Fibroblast of the aortic adventitia (primary cell): Measurements from ENCODE around the gene CLSTN1. TPM values are rescaled to one million over a fixed set of nuclear protein-coding genes. Genes with fewer than 3 reads are reported as not detected.

ENCODE experiments used
- DNase-seq: peaks from one replicate; pipeline ENCODE4 v3.0.0-alpha.2; 2010; ENCODE audit warnings: low read depth
- H3K4me3 ChIP-seq: 2 replicates; pipeline ENCODE4 v1.5.1; 2011; ENCODE audit warnings: low read depth, mild to moderate bottlenecking, control low read depth, low read length, moderate library complexity
- total RNA-seq: library from RNA; depleted of rRNA; stranded (reverse); fragments of >200 nt; gene quantifications from 2 replicates; pipeline ENCODE4 v1.2.3, GENCODE V29; 2012; ENCODE audit warnings: low replicate concordance
- TF ChIP-seq, protein P1 (sequence below): IDR thresholded peaks from 2 replicates; pipeline ENCODE4 v1.5.1; 2011; ENCODE audit warnings: mild to moderate bottlenecking, low read length, control low read depth, inconsistent platforms; ENCODE audit not compliant: insufficient read depth

CLSTN1 gene
- total RNA-seq, 1 donor: 61.5 TPM

- no peak overlapping the region for H3K4me3 ChIP-seq
- TF ChIP-seq, protein P1, sequence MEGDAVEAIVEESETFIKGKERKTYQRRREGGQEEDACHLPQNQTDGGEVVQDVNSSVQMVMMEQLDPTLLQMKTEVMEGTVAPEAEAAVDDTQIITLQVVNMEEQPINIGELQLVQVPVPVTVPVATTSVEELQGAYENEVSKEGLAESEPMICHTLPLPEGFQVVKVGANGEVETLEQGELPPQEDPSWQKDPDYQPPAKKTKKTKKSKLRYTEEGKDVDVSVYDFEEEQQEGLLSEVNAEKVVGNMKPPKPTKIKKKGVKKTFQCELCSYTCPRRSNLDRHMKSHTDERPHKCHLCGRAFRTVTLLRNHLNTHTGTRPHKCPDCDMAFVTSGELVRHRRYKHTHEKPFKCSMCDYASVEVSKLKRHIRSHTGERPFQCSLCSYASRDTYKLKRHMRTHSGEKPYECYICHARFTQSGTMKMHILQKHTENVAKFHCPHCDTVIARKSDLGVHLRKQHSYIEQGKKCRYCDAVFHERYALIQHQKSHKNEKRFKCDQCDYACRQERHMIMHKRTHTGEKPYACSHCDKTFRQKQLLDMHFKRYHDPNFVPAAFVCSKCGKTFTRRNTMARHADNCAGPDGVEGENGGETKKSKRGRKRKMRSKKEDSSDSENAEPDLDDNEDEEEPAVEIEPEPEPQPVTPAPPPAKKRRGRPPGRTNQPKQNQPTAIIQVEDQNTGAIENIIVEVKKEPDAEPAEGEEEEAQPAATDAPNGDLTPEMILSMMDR: no peak
- peak; percentile 86 for DNase-seq
Measured at GRCh38 chr1:9852410-9853248, 28.9 kb upstream of the CLSTN1 start.

DNA sequence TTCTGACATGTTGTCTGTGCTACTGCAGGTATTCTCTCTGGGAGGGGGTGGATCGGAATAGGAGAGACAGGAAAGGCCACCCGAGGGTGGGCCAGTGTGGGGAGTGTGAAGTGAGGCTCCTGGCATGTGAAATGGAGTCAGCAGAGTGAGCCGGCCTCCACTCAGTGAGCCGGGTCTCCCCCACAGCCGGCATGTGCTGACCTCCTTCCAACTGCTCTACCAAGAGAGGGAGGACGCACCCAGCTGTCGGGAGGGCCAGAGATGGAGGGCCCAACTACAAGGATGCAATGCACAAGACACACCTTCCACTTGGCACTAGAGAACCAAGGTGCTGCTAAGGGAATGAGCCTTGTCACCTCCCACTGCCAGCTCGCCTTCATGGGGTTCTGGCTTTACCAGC, 28.2 kb upstream of the CLSTN1 start:
- no peak for DNase-seq
- no peak overlapping the region for H3K4me3 ChIP-seq
- TF ChIP-seq, protein P1: no peak

DNA sequence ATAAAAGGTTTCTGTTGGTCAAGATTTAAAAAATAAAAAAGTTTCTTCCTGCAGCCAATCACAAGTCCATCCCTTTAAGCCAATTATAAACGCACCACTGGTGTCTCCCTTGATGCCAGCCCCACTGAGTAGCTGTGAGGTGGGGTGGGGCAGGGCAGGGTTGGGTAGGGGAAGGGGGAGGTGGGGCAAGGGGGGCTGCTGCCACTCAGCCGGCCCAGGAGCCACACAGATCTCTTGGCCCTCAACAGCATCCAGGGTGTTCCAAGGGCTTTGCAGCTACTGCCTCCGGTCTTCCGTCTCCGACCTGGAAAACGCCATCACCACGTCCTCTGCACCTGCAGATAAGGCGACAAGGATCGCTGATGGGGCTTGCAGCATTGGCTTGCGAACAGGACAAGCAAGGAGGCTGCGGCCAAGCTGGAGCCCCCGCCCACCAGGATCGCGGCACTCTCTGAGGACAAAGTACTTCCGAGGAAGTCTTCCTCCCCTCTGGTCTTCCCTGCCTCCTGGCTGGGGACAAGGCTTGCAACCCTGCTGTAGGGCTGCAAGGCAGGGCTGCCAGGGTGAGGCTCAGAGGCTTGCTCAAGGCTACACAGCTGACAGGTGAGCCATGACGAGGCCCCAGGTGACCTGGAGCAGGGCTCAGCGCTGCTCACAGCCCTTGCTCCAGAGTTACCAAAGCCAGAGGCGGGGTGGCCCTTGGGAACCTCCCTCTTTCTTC, 26.8 kb upstream of the CLSTN1 start:
- TF ChIP-seq, protein P1: no peak
- DNase-seq: no peak
- no peak overlapping the region for H3K4me3 ChIP-seq

DNA sequence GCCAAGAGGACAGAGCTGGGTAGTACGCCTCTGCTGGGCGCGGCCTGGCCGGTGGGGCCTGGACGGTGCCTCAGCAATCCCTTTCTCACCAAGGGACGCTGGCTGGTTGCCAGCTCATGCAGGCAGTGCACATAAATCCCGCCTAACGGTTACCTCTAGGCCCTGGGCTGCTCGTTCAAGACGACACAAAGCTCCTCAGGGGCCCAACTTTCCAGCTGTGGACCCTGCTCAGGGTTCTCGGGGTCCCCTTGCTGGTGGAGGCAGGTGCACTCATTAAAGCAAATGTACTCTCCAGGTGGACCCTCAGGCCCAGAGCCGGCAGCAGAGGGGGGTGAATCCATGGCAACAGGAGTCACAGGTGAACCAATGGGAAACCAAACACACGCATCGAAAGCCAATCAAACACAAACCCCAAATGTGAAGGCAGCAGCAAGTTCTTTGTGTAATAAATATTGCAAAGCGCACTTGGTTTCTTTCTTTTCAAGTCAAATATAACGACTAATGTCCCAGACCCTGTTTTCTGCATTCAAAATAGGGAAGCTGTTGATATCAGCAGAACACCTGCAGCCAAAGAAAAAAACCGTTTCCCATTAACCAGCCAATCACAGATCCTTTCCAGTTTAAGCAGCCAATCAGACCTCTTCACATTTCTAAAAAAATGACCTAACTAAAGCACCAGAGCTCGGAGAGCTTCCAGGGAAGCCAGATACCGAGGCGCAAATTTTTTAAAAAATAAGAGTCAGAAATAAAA, 26.1 kb upstream of the CLSTN1 start:
- no peak for DNase-seq
- H3K4me3 ChIP-seq: no peak overlapping the region
- TF ChIP-seq, protein P1: no peak

DNA sequence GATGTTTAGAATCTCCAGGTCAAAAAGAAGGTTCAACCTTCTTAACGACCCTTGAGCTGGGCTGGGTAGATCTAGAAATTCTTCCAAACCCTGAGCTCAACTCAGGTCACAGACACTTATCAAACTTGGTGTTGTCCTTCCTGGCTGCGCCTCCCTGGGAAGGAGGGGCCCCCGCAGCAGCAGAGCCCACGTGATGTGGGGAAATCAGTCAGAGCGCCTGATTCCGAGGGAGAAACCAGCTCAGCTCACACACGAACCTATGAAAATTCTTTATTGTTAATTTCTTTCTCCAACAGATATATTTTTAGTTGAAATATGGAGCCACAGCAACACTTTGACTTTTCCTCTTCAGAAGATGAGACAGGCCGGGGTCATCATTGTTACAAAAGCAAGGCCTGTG, 24.3 kb upstream of the CLSTN1 start:
- TF ChIP-seq, protein P1: no peak
- H3K4me3 ChIP-seq: no peak overlapping the region
- no peak for DNase-seq

DNA sequence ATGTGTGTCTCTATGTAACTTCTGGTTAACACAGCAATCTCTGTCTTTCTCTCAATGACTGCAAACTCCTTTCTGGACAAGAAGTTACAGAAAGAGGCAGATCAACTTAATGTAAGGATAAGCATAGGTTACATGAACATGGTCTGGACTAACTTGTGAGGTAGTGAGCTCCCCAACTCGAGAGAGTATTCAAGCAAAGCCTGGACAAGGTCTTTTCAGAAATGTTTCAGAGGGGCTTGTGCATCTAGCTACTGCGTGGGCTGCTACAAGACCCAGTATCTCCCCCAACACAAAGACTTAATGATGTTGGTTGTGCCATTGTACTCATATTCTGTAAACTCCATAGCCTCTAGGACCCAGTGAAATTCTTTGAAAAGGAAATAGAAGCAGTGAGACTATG, 23.5 kb upstream of the CLSTN1 start:
- no peak for DNase-seq
- TF ChIP-seq, protein P1: no peak
- H3K4me3 ChIP-seq: no peak overlapping the region
